ENCODE results near the gene FDXR.

GRCh38 chr17:74843352-74843627, 29.5 kb downstream of the FDXR start:
- TF ChIP-seq, protein P1, sequence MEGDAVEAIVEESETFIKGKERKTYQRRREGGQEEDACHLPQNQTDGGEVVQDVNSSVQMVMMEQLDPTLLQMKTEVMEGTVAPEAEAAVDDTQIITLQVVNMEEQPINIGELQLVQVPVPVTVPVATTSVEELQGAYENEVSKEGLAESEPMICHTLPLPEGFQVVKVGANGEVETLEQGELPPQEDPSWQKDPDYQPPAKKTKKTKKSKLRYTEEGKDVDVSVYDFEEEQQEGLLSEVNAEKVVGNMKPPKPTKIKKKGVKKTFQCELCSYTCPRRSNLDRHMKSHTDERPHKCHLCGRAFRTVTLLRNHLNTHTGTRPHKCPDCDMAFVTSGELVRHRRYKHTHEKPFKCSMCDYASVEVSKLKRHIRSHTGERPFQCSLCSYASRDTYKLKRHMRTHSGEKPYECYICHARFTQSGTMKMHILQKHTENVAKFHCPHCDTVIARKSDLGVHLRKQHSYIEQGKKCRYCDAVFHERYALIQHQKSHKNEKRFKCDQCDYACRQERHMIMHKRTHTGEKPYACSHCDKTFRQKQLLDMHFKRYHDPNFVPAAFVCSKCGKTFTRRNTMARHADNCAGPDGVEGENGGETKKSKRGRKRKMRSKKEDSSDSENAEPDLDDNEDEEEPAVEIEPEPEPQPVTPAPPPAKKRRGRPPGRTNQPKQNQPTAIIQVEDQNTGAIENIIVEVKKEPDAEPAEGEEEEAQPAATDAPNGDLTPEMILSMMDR (IDR thresholded peaks at IDR 0.05; ENCODE audit: poor library complexity, severe bottlenecking), result no peak
- no peak for TF ChIP-seq POLR2AphosphoS5 (IDR thresholded peaks at IDR 0.05)
- no peak for TF ChIP-seq RAD21 (conservative IDR thresholded peaks at IDR 0.05)
- TF ChIP-seq TAF1 (IDR thresholded peaks at IDR 0.05; ENCODE audit: low read depth), result no peak

All from neural cell (in vitro differentiated cells).